IMR-90 (cell line): Measurements from ENCODE around the gene SDC4. TPM values are rescaled to one million over a fixed set of nuclear protein-coding genes. Genes with fewer than 3 reads are reported as not detected.

Experiments
- ATAC-seq: fragments of 200-7000 bp; cut with Tn5 transposase; 2 replicates; pipeline ENCODE4 v1.9.1; 2020; ENCODE audit warnings: low read depth, mild to moderate bottlenecking, moderate library complexity
- BruUV-seq: library from RNA; stranded (reverse); fragments of 400-500 nt; replicated peaks from 2 replicates; lab custom pipeline; 2021; lab: Mats Ljungman, UMichigan
- CTCF ChIA-PET: fragments of 300-600 bp; formaldehyde crosslinking; extraction: SDS; loops from one replicate; lab custom pipeline; 2021; ENCODE audit warnings: antibody characterized with exemption; lab: Yijun Ruan, JAX
- POLR2A ChIA-PET: fragments of 300-600 bp; sonication (Branson Sonifier 250); formaldehyde crosslinking; loops from one replicate; lab custom pipeline; 2022; ENCODE audit warnings: antibody characterized with exemption; ENCODE audit not compliant: unreplicated experiment; lab: Charles Lee
- DNase-seq: peaks from one replicate; pipeline ENCODE4 v3.0.0; 2013
- H2AFZ ChIP-seq: replicated peaks from 2 replicates; pipeline ENCODE3; 2013; ENCODE audit warnings: low read length, mild to moderate bottlenecking; ENCODE audit not compliant: poor library complexity
- H2AK5ac ChIP-seq: 2 replicates; pipeline ENCODE4 v1.6.1; 2013; ENCODE audit warnings: low read depth, low read length, inconsistent platforms
- H2AK9ac ChIP-seq: replicated peaks from 2 replicates; pipeline ENCODE3; 2013; ENCODE audit warnings: mild to moderate bottlenecking, low read depth, low read length, moderate library complexity; ENCODE audit not compliant: poor library complexity
- H2BK120ac ChIP-seq: 2 replicates; pipeline ENCODE4 v1.6.1; 2013; ENCODE audit warnings: low read depth, low read length, inconsistent platforms
- H2BK15ac ChIP-seq: 3 replicates; pipeline ENCODE4 v1.6.1; 2013; ENCODE audit warnings: low read depth, low read length, inconsistent platforms
- H2BK20ac ChIP-seq: 2 replicates; pipeline ENCODE4 v1.6.1; 2013; ENCODE audit warnings: low read depth, mild to moderate bottlenecking, inconsistent platforms, low read length, moderate library complexity
- H2BK5ac ChIP-seq: 2 replicates; pipeline ENCODE4 v1.6.1; 2013; ENCODE audit warnings: mild to moderate bottlenecking, low read depth, low read length, inconsistent platforms; ENCODE audit not compliant: poor library complexity, severe bottlenecking
- H3K14ac ChIP-seq: replicated peaks from 2 replicates; pipeline ENCODE4 v1.6.1; 2013; ENCODE audit warnings: low read depth, low read length, inconsistent platforms
- H3K18ac ChIP-seq: 2 replicates; pipeline ENCODE4 v1.6.1; 2013; ENCODE audit warnings: low read depth, low read length, control low read depth
- H3K23ac ChIP-seq: 2 replicates; pipeline ENCODE4 v1.6.1; 2013; ENCODE audit warnings: low read depth, low read length, inconsistent platforms
- H3K27ac ChIP-seq: 2 replicates; pipeline ENCODE4 v1.5.1; 2013; ENCODE audit warnings: mild to moderate bottlenecking, control low read depth, low read length; ENCODE audit not compliant: insufficient read depth
- H3K27me3 ChIP-seq: 2 replicates; pipeline ENCODE4 v1.6.1; 2013; ENCODE audit warnings: low read length; ENCODE audit not compliant: control insufficient read depth, insufficient read depth
- H3K36me3 ChIP-seq: 2 replicates; pipeline ENCODE4 v1.6.1; 2013; ENCODE audit warnings: low read length, mixed read lengths; ENCODE audit not compliant: control insufficient read depth, insufficient read depth
- H3K4ac ChIP-seq: 2 replicates; pipeline ENCODE4 v1.6.1; 2013; ENCODE audit warnings: low read depth, low read length, inconsistent platforms
- H3K4me1 ChIP-seq: 2 replicates; pipeline ENCODE4 v1.6.1; 2013; ENCODE audit warnings: low read length, mixed read lengths; ENCODE audit not compliant: control insufficient read depth, insufficient read depth
- H3K4me2 ChIP-seq: 2 replicates; pipeline ENCODE4 v1.6.1; 2013; ENCODE audit warnings: low read depth, mild to moderate bottlenecking, control low read depth, low read length, moderate library complexity
- H3K4me3 ChIP-seq: 2 replicates; pipeline ENCODE4 v1.5.1; 2013; ENCODE audit warnings: low read depth, mild to moderate bottlenecking, control low read depth, low read length, moderate library complexity; ENCODE audit not compliant: insufficient read depth
- H3K56ac ChIP-seq: 2 replicates; pipeline ENCODE4 v1.6.1; 2013; ENCODE audit warnings: low read length, inconsistent platforms; ENCODE audit not compliant: insufficient read depth; ENCODE audit errors: extremely low read depth
- H3K79me1 ChIP-seq, 2 experiments: 2 replicates each; pipeline ENCODE4 v1.6.1; 2013; ENCODE audit warnings: low read length in 2 of 2, inconsistent platforms in 1 of 2, low read depth in 1 of 2
- H3K9ac ChIP-seq: 2 replicates; pipeline ENCODE4 v1.6.1; 2013; ENCODE audit warnings: low read depth, low read length, control low read depth
- H3K9me1 ChIP-seq: 2 replicates; pipeline ENCODE4 v1.6.1; 2013; ENCODE audit warnings: low read length, inconsistent platforms; ENCODE audit not compliant: insufficient read depth
- H3K9me3 ChIP-seq: 2 replicates; pipeline ENCODE4 v1.6.1; 2013; ENCODE audit warnings: low read length; ENCODE audit not compliant: control insufficient read depth, insufficient read depth
- H4K20me1 ChIP-seq: 2 replicates; pipeline ENCODE4 v1.6.1; 2013; ENCODE audit warnings: low read length, inconsistent platforms; ENCODE audit not compliant: insufficient read depth
- H4K5ac ChIP-seq: 2 replicates; pipeline ENCODE4 v1.6.1; 2013; ENCODE audit warnings: mild to moderate bottlenecking, low read depth, low read length, control low read depth
- H4K8ac ChIP-seq, 2 experiments: 2 replicates each; pipeline ENCODE4 v1.6.1; 2013; ENCODE audit warnings: low read depth in 2 of 2, low read length in 2 of 2, control low read depth in 1 of 2, inconsistent platforms in 1 of 2
- H4K91ac ChIP-seq: 2 replicates; pipeline ENCODE4 v1.6.1; 2013; ENCODE audit warnings: low read depth, low read length, inconsistent platforms; ENCODE audit not compliant: insufficient read depth
- BHLHE40 ChIP-seq: fragments of 150-350 bp; IDR thresholded peaks from 2 replicates; pipeline ENCODE4 v1.6.1; 2016; ENCODE audit warnings: mild to moderate bottlenecking, low read depth, low read length
- CTCF ChIP-seq: conservative IDR thresholded peaks from 2 replicates; pipeline ENCODE4 v1.5.1; 2012; ENCODE audit warnings: mild to moderate bottlenecking, low read depth, low read length, improper control_type of control experiment
- RAD21 ChIP-seq: IDR thresholded peaks from 2 replicates; pipeline ENCODE4 v1.6.1; 2012; ENCODE audit warnings: low read length, improper control_type of control experiment
- SMC3 ChIP-seq: fragments of 150-350 bp; IDR thresholded peaks from 2 replicates; pipeline ENCODE4 v1.6.1; 2016; ENCODE audit warnings: low read depth, mild to moderate bottlenecking, antibody characterized with exemption, low read length, moderate library complexity
- WGBS, 2 experiments: methylation state at CpG; one replicate each; pipeline versions ENCODE4 v1.1.5 to v1.1.7; 2013; ENCODE audit warnings: missing lambda C conversion rate in 2 of 2; ENCODE audit not compliant: insufficient read length in 1 of 2; ENCODE audit errors: extremely low coverage in 2 of 2; 5-methylcytosine and 5-hydroxymethylcytosine counted together
- dilution Hi-C: fragments of 300-500 bp; cut with HindIII; formaldehyde crosslinking; loops from one replicate; pipeline ENCODE4 v1.14.3; 2018; ENCODE audit warnings: low sequenced_read_pairs; ENCODE audit not compliant: unreplicated experiment
- in situ Hi-C: fragments of 300-500 bp; cut with MboI; formaldehyde crosslinking; loops from 3 replicates; pipeline ENCODE4 v1.14.3; 2019; ENCODE audit warnings: low sequenced_read_pairs, inconsistent platforms, mixed read lengths
- intact Hi-C: fragments of 100-400 bp; cut with micrococcal nuclease; formaldehyde crosslinking; loops from 2 replicates; pipeline ENCODE4 v1.10.0; 2022
- polyA plus RNA-seq, 3 experiments: library from polyadenylated mRNA; depleted of rRNA; stranded (reverse); fragments of >200 nt; gene quantifications; 2 replicates each; pipeline ENCODE4 v1.2.3, GENCODE V29; 2012; ENCODE audit warnings: low replicate concordance in 1 of 3
- total RNA-seq: library from RNA; depleted of rRNA; stranded (reverse); fragments of >200 nt; gene quantifications from 2 replicates; pipeline ENCODE4 v1.2.3, GENCODE V29; 2012

SDC4 gene
- total and polyA plus RNA-seq, 2 of the 4 experiments (the other 2 are of a cell fraction): 203 to 265 TPM

- DNase-seq (peak; percentile 66), ATAC-seq (peak; percentile 89)
- H2BK5ac ChIP-seq: no peak overlapping the region
- H4K5ac ChIP-seq: peak overlapping the region; percentile 4; the same call in 1 of the 2 replicates
- no peak for TF ChIP-seq BHLHE40
- peak; percentile 85 for TF ChIP-seq SMC3
- peak; percentile 80 for TF ChIP-seq CTCF
- TF ChIP-seq RAD21: peak; percentile 75
- 53% methylated on average over 5 of the region's 38 CpGs; no CpG with 5 or more reads in 1 of the 2 experiments for WGBS, 2 experiments
- no peak overlapping the region for H4K91ac ChIP-seq
- H2BK120ac ChIP-seq: no peak overlapping the region
- peak overlapping the region; percentile 37 for H3K4me3 ChIP-seq
- CTCF ChIA-PET: interaction anchor here (0.6 to 3.7 kb wide), 24 partner anchors 9 to 406 kb away, joined by 3 to 38 read pairs (median 4); partner anchors contain the start of gene SYS1
- no peak overlapping the region for H3K18ac ChIP-seq
- dilution Hi-C loops: no loop called here
- no peaks in the 10 kb centered on the region for H3K27me3 ChIP-seq
- intact Hi-C loops: loop anchor here (1.0 kb wide), 2 partner anchors 64 to 398 kb away; no protein-coding TSS in a partner anchor
- H2BK15ac ChIP-seq: no peak overlapping the region
- H3K23ac ChIP-seq: no peak overlapping the region
- no peaks in the 10 kb centered on the region for H3K9me1 ChIP-seq
- peak overlapping the region; percentile 53 for H2AK9ac ChIP-seq
- H2AFZ ChIP-seq: peak overlapping the region; percentile 88
- H4K8ac ChIP-seq: peak overlapping the region; percentile 27 to 53; a peak in 2 of 4 replicates
- no peaks in the 10 kb centered on the region; the same call in 1 of the 2 replicates for H3K4me1 ChIP-seq
- peak overlapping the region; percentile 78 for H3K4me2 ChIP-seq
- H4K20me1 ChIP-seq: no peaks in the 10 kb centered on the region
- peaks cover 0 to 2% of the 10 kb centered on the region in 2 experiments; a peak in 1 of 4 replicates for H3K79me1 ChIP-seq
- no peak overlapping the region for H3K27ac ChIP-seq
- H3K9ac ChIP-seq: no peak overlapping the region
- no peak overlapping the region; the same call in 1 of the 2 replicates for H3K14ac ChIP-seq
- POLR2A ChIA-PET: no interaction called here
- H3K9me3 ChIP-seq: no peaks in the 10 kb centered on the region
- H3K56ac ChIP-seq: no peak overlapping the region
- H2AK5ac ChIP-seq: no peak overlapping the region
- BruUV-seq: no TSS peak
- no peak overlapping the region; the same call in 1 of the 2 replicates for H3K4ac ChIP-seq
- in situ Hi-C loops: no loop called here
- H3K36me3 ChIP-seq: peaks cover 2% of the 10 kb centered on the region
- H2BK20ac ChIP-seq: peak overlapping the region; percentile 72; the same call in 1 of the 2 replicates
Observed at GRCh38 chr20:45373353-45374100, 25.3 kb upstream of the SDC4 start.
